Measurements from ENCODE around the gene STAG1. TPM values are rescaled to one million over a fixed set of nuclear protein-coding genes. Genes with fewer than 3 reads are reported as not detected.

STAG1 gene
- total and polyA plus RNA-seq, 2 of the 13 experiments (the other 11 are each of a cell fraction or from before 2014, with no cell fraction given) = 6.2 to 25.9 TPM

- TF ChIP-seq MLXIP (CRISPR knock-in tag; IDR thresholded peaks at IDR 0.05; ENCODE audit: borderline replicate concordance) = no peak
- no peak for TF ChIP-seq ARNT2 (CRISPR knock-in tag; IDR thresholded peaks at IDR 0.05; ENCODE audit: low read depth)
- no peak for TF ChIP-seq XRCC5 (optimal IDR thresholded peaks at IDR 0.05; ENCODE audit: low read length)
- TF ChIP-seq DMAP1 (CRISPR knock-in tag; IDR thresholded peaks at IDR 0.05) = no peak
- TF ChIP-seq MYPOP (CRISPR knock-in tag; IDR thresholded peaks at IDR 0.05) = no peak
- TF ChIP-seq BORCS8-MEF2B (CRISPR knock-in tag; IDR thresholded peaks at IDR 0.05) = no peak
Observed at GRCh38 chr3:136385457-136385856, 366.7 kb downstream of the STAG1 start (continued).

GRCh38 chr3:136381051-136381450 lies 371.1 kb downstream of the STAG1 start:
- H3K36me3 ChIP-seq (replicated peaks in 1 of 2; ENCODE audit: control insufficient read depth in 1 of 2, insufficient read depth in 2 of 2, low read length in 2 of 2) = peaks cover 1 to 3% of the 10 kb centered on the region in 2 experiments; a peak in 1 of 5 replicates
- no peak overlapping the region for H3K27ac ChIP-seq (ENCODE audit: extremely low read length, insufficient read depth, low read length)
- 95% methylated on average over 2 of the region's 2 CpGs for WGBS (ENCODE audit: low lambda C conversion rate)
- ATAC-seq (no peak), DNase-seq (ENCODE audit: low spot score) (no peak), FAIRE-seq (no peak)
- BruUV-seq (replicated peaks) = no TSS peak
- no peak overlapping the region for H3K4me3 ChIP-seq (replicated peaks in 1 of 3; ENCODE audit: insufficient read depth in 1 of 3, low read depth in 2 of 3, low read length in 3 of 3)
- H4K20me1 ChIP-seq (ENCODE audit: insufficient read depth, low read length) = no peaks in the 10 kb centered on the region
- H3K79me2 ChIP-seq (ENCODE audit: insufficient read depth, low read length) = no peaks in the 10 kb centered on the region
- ChIA-PET POLR2A (no interaction called here), CTCF (ENCODE audit: low intra/inter-chr PET ratio, low total read pairs) (no interaction called here)
- in situ Hi-C loops (cut with HindIII; ENCODE audit: extremely low pct_ligation_motif_present, low pct_unique_long_range_greater_than_20kb) = loop anchor here (25.0 kb wide), 1 partner anchor 631 kb away; no protein-coding TSS in a partner anchor
- no peaks in the 10 kb centered on the region for H3K4me1 ChIP-seq (ENCODE audit: insufficient read depth, low read length)
- H2AFZ ChIP-seq (ENCODE audit: low read length) = no peak overlapping the region
- intact Hi-C loops (cut with micrococcal nuclease; ENCODE audit: unreplicated experiment) = no loop called here
- no peak overlapping the region for H3K4me2 ChIP-seq (ENCODE audit: low read depth, low read length)
- no peak overlapping the region for H3K9ac ChIP-seq (ENCODE audit: insufficient read depth, low read depth, low read length)
- no peaks in the 10 kb centered on the region for H3K27me3 ChIP-seq (ENCODE audit: control insufficient read depth in 1 of 2, insufficient read depth in 2 of 2, low read length in 2 of 2)
- no peaks in the 10 kb centered on the region for H3K9me3 ChIP-seq (ENCODE audit: low read length)
- no peak for TF ChIP-seq RNF2 (conservative IDR thresholded peaks at IDR 0.05; ENCODE audit: low read depth)
- TF ChIP-seq ZNF609 (CRISPR knock-in tag; IDR thresholded peaks at IDR 0.05; ENCODE audit: borderline replicate concordance) = no peak
- TF ChIP-seq ZNF577 (CRISPR knock-in tag; IDR thresholded peaks at IDR 0.05; ENCODE audit: borderline replicate concordance, low read depth) = no peak
- TF ChIP-seq SP1 (IDR thresholded peaks at IDR 0.05) = no peak
- TF ChIP-seq SP1 (CRISPR knock-in tag; IDR thresholded peaks at IDR 0.05) = no peak
- TF ChIP-seq FIP1L1 (IDR thresholded peaks at IDR 0.05; ENCODE audit: borderline replicate concordance, insufficient read depth, low read depth, low read length) = no peak
- TF ChIP-seq FOXP4 (CRISPR knock-in tag; IDR thresholded peaks at IDR 0.05) = no peak

Measured in HepG2 (cell line).